Measurements from ENCODE around the gene CRHR1. TPM values are rescaled to one million over a fixed set of nuclear protein-coding genes. Genes with fewer than 3 reads are reported as not detected.

CRHR1 gene
- total and polyA plus RNA-seq, 7 donors: 0.33 TPM; not detected in 6

GRCh38 chr17:45812102-45812501, 28.0 kb downstream of the CRHR1 start:
- 33 to 60% methylated on average over 3 of the region's 3 CpGs for WGBS, 2 donors
- Histone ChIP-seq H3K27ac (no peak overlapping the region), H3K9me3 (no peaks in the 10 kb centered on the region), H3K36me3 (no peaks in the 10 kb centered on the region), H3K27me3 (peaks cover 0 to 20% (median 2%) of the 10 kb centered on the region in 3 donors), H3K4me1 (no peaks in the 10 kb centered on the region), H3K4me3 (no peak overlapping the region)
- no peak for TF ChIP-seq POLR2A (IDR thresholded peaks at IDR 0.05)
- TF ChIP-seq POLR2AphosphoS5 (IDR thresholded peaks at IDR 0.05): no peak
- no peak for TF ChIP-seq EP300 (IDR thresholded peaks at IDR 0.05)
- no peak for TF ChIP-seq CTCF (IDR thresholded peaks at IDR 0.05)
- DNase-seq: no peak
- intact Hi-C loops (cut with DNase I): no loop called here

- WGBS, 2 donors: 29 to 31% methylated on average over 22 of the region's 22 CpGs
- intact Hi-C loops (cut with DNase I): no loop called here
- Histone ChIP-seq H3K27me3 (peaks cover 0 to 20% (median 0%) of the 10 kb centered on the region in 3 donors), H3K36me3 (no peaks in the 10 kb centered on the region), H3K9me3 (no peaks in the 10 kb centered on the region), H3K27ac (no peak overlapping the region), H3K4me1 (no peaks in the 10 kb centered on the region), H3K4me3 (no peak overlapping the region)
- DNase-seq: no peak
- TF ChIP-seq CTCF (IDR thresholded peaks at IDR 0.05) (no peak), EP300 (IDR thresholded peaks at IDR 0.05) (no peak), POLR2AphosphoS5 (IDR thresholded peaks at IDR 0.05) (no peak), POLR2A (IDR thresholded peaks at IDR 0.05) (no peak)
Observed at GRCh38 chr17:45813048-45813725, 29.1 kb downstream of the CRHR1 start.

- Histone ChIP-seq H3K36me3 (no peaks in the 10 kb centered on the region), H3K27ac (no peak overlapping the region), H3K27me3 (peaks cover 0 to 20% (median 0%) of the 10 kb centered on the region in 3 donors), H3K4me3 (no peak overlapping the region), H3K9me3 (no peaks in the 10 kb centered on the region), H3K4me1 (no peaks in the 10 kb centered on the region)
- TF ChIP-seq POLR2A (IDR thresholded peaks at IDR 0.05): no peak
- TF ChIP-seq EP300 (IDR thresholded peaks at IDR 0.05): no peak
- no peak for TF ChIP-seq CTCF (IDR thresholded peaks at IDR 0.05)
- no peak for TF ChIP-seq POLR2AphosphoS5 (IDR thresholded peaks at IDR 0.05)
- WGBS, 2 donors: 83 to 85% methylated on average over 17 of the region's 17 CpGs
- intact Hi-C loops (cut with DNase I): no loop called here
- no peak for DNase-seq
Observed at GRCh38 chr17:45814622-45815606, 30.8 kb downstream of the CRHR1 start.

- Histone ChIP-seq H3K9me3 (no peaks in the 10 kb centered on the region), H3K27ac (no peak overlapping the region), H3K27me3 (peaks cover 0 to 18% (median 0%) of the 10 kb centered on the region in 3 donors), H3K36me3 (no peaks in the 10 kb centered on the region), H3K4me3 (no peak overlapping the region), H3K4me1 (no peaks in the 10 kb centered on the region)
- no peak for DNase-seq
- intact Hi-C loops (cut with DNase I): no loop called here
- TF ChIP-seq POLR2AphosphoS5 (IDR thresholded peaks at IDR 0.05) (no peak), EP300 (IDR thresholded peaks at IDR 0.05) (no peak), CTCF (IDR thresholded peaks at IDR 0.05) (no peak), POLR2A (IDR thresholded peaks at IDR 0.05) (no peak)
- 85 to 88% methylated on average over 6 of the region's 6 CpGs for WGBS, 2 donors
Observed at GRCh38 chr17:45815752-45816151, 31.6 kb downstream of the CRHR1 start.
